Dedifferentiated amniotic fluid mesenchymal stem cell (primary cell): Measurements from ENCODE around the gene BCKDK.

Experiments
- DNase-seq: peaks from one replicate; pipeline ENCODE4 v3.0.0-alpha.2; 2016; ENCODE audit errors: extremely low spot score

The BCKDK gene

DNA sequence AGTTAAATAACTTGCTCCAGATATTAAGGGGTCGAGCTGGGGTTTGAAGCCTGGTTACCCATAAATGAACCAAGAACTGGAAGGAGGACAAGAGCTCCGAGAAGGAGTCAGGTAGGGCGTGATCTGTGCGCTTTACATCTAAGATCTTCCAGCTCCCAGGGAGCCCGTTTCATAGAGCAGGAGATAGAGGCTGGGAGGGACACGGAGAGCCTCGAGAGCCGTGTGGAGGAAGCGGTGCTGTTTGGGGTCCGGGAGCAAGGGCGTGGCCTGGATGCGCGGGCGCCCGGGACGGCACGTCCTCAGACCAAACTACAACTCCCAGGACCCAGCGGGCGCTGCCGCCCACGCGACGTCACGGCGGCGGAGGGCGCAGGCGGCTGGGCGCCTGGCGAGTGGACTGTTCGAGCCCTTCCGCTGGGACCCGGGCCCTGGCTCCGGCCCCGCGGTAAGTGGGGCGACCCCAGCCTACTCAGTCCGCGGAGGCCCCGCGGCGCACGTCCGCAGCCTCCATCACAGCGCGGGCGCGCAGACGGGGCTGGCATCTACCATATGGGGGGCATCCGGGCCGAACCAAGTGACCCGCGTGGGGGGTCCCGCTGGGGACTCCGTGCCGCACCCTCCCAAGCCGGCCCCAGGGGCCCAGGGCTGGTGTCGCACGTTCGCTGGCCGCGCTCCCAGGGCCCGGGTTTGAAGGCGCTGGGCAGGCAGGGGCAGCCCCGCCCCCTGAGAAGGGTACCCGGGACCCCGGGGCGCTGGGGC lies at the start of gene BCKDK:
Gene BCKDK (plus strand): TSS at position 352 of the 759 bp plus-strand sequence. CDS start 838 bp downstream, outside the sequence.
- DNase-seq: peak; percentile 57

GRCh38 chr16:31061126-31061812 lies 46.9 kb upstream of the BCKDK start:
- DNase-seq: no peak

GRCh38 chr16:31061813-31062440 lies 46.3 kb upstream of the BCKDK start:
- no peak for DNase-seq

- no peak for DNase-seq
Measured at GRCh38 chr16:31063495-31063842, 44.7 kb upstream of the BCKDK start.

GRCh38 chr16:31063843-31064611 lies 44.2 kb upstream of the BCKDK start:
- no peak for DNase-seq

DNA sequence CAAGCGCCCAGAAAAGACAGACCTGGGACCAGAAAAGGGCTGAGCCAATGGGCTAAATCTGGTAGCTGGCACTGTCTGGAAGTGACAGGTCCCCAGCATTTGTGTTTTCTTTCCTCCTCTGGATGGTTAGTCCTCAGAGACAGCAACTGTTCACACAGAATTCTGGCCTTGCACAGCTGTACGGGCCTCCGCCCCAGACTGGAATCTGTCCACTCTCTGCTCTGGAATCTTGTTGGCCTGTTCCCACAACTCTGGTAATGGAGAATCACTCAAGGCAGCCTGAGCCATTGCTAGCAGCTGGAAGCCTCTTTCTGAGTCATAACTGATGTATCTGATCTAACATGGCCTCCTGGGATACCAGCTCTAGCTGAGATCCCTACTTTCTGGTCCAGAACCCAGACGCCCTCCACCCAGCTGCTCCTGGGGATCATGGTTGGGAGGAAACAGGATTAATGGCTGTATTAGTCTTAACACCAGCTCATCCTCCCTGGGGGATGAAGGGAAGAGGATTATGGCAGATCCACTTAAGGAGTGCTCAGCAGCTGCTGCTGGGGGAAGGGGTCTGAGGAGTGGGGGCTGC lies 43.2 kb upstream of the BCKDK start:
- peak; percentile 97 for DNase-seq

DNA sequence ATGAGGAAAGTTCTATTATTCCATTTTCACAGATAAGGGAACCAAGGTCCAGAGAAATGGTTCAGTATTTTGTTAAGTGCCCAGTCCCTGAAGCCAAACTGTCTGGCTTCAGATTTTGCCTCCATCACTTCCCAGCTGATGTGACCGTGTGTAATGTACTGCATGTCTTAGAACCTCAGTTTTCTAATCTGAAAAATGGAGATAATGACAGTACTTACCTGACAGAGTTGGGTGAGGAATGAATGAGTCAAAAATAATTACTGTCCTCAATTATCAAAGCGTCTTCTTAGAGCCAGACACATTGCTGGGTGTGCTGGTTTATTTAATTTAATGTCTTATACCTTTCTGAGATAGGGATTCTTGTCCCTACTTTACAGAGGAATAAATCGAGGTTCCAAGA lies 40.8 kb upstream of the BCKDK start:
- DNase-seq: no peak

- DNase-seq: peak; percentile 74
Measured at GRCh38 chr16:31071861-31072260, 36.3 kb upstream of the BCKDK start.

DNA sequence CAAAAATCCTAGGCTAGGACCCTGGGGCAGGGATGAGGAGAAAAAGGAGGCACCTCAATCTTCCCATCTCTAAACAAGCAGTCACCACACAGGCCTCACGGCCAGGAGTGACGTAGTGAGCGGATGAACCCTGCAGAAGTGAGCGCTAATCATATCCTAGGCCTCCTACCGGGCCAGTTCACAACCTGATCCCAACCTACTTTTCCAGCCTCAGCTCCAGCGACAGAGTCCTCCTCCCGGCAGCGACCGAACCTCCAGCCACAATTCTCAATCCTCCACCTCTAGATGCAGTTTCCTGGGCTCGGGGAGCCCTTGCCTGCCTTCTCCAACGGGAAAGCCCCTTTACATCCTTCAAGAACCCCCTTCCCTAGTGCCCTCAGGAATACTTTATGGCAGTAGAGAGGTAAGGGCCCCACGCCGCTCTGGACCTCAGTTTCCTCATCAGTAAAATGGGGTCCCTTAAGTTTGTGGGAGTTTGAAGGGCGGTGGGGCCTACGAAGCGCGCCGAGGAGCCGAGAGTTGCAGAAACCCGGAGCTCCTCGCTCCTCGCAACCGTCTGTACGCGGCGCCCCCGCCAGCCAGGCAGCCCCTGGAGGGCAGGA lies 35.5 kb upstream of the BCKDK start:
- DNase-seq: peak; percentile 23

- DNase-seq: peak; percentile 84
Measured at GRCh38 chr16:31073142-31073969, 34.8 kb upstream of the BCKDK start.

- DNase-seq: peak; percentile 100
Measured at GRCh38 chr16:31073970-31074813, 34.0 kb upstream of the BCKDK start, which contains the start of the genes ZNF646 and ZNF668. ZNF646 (plus strand) TSS chr16:31074422; CDS start chr16:31076325, 1,903 bp downstream. ZNF668 (minus strand) TSS chr16:31074240; CDS start chr16:31064459, 9,781 bp downstream.

DNA sequence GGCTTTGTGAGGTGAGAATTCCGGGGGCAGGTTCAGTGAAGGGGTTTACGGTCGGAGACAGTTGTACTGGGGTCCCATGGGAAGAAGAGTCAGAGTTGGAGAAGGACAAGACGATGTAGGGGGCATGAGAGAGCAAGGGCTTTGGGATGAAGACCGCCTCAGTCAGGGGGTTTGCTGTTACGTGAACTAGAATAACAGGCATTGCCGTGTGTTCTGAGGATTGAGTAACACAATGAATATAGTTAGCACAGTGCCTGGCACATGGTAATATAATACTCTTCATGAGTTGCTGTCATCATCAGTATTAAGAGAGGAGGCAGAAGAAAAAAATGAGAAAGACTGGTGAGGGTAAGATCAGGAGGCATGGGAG lies 33.4 kb upstream of the BCKDK start:
- DNase-seq: no peak

GRCh38 chr16:31076319-31076718 lies 31.9 kb upstream of the BCKDK start:
- DNase-seq: no peak

- DNase-seq: no peak
Measured at GRCh38 chr16:31077024-31077423, 31.2 kb upstream of the BCKDK start.

GRCh38 chr16:31077592-31078396 lies 30.4 kb upstream of the BCKDK start:
- no peak for DNase-seq

DNA sequence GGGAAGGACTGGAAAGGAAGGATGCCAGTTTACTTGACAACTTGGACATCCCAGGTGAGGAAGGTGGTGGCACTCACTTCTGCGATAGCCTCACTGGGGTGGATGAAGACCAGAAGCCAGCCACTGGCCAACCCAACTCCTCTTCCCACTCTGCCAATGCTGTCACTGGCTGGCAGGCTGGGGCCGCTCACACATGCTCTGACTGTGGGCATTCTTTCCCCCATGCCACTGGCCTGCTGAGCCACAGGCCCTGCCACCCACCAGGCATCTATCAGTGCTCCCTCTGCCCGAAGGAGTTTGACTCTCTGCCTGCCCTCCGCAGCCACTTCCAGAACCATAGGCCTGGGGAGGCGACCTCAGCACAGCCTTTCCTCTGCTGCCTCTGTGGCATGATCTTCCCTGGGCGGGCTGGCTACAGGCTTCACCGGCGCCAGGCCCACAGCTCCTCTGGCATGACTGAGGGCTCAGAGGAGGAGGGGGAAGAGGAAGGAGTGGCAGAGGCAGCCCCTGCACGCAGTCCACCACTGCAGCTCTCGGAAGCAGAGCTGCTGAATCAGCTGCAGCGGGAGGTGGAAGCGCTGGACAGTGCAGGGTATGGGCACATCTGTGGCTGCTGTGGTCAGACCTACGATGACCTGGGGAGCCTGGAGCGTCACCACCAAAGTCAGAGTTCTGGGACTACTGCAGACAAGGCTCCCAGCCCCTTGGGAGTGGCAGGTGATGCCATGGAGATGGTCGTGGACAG lies 29.4 kb upstream of the BCKDK start:
- DNase-seq: no peak

GRCh38 chr16:31079342-31079944 lies 28.7 kb upstream of the BCKDK start:
- no peak for DNase-seq
